Mucosa of gallbladder (tissue), 1 donor: ENCODE measurements around the gene NOP14. TPM values are rescaled to one million over a fixed set of nuclear protein-coding genes. Genes with fewer than 3 reads are reported as not detected.
A peak's percentile ranks its signal among the peaks of the same experiment; 100 is the strongest.
"Not testable (repeated sequence)": the region's sequence is repeated elsewhere in the genome, so short reads cannot be mapped to it uniquely, and the experiment has no call there.

ENCODE experiments used
- DNase-seq: peaks from one replicate; pipeline ENCODE4 v3.0.0-alpha.2; 2020; ENCODE audit warnings: low spot score
- total RNA-seq: library from RNA; stranded (reverse); gene quantifications from one replicate; pipeline ENCODE4 v1.2.1, GENCODE V29; 2021
- donor health status: DM: no; HTN: no; CAD: no.

NOP14 gene
- total RNA-seq, 1 donor from 2014 or later, result 17.6 TPM

DNA sequence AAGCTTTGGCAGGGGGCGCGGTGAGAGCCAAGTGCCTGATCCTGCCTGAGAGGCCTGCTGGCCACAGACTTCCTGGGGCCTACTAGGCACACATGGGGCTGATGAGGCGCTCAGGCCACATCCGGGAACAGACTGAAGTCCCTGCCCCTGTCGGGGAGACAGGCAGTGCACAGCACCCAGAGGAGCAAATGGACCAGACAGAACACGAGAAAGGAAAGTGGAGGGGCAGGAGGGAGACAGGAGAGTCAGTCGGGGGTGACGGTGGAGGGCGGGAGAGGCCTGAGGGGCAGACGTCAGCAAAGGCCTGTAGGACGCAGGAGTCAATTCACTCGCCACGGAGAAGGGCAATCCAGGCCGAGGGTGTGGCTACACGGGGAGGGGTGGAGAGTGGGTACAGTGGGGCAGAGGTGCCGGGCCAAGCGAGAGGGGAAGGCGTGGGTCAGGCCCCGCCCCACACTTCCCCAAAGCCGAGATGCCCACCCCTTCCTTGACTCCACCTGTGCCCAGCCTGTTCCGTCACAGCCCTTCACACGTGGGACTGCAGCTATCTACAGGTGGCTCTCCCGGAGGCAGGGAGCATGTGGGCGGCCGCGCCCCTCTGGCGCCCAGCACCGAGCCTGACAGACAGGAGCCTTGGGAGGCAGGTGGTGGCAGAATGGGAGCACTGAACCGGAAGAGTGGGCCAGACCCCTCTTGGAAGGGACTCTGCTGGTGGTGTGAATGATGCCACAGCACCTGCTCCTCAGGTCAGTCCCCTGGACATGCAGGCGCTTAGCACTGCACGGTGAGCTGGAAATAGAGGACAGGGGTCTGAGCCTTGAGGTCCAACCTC is 20.5 kb downstream of the NOP14 start:
- DNase-seq, result no peak

- DNase-seq, result no peak
These were observed 21.1 kb downstream of the NOP14 start for GRCh38 chr4:2942037-2942531.

- no peak for DNase-seq
These were observed 21.8 kb downstream of the NOP14 start for GRCh38 chr4:2941138-2942036.

GRCh38 chr4:2940267-2941137 is 22.7 kb downstream of the NOP14 start:
- no peak for DNase-seq

DNA sequence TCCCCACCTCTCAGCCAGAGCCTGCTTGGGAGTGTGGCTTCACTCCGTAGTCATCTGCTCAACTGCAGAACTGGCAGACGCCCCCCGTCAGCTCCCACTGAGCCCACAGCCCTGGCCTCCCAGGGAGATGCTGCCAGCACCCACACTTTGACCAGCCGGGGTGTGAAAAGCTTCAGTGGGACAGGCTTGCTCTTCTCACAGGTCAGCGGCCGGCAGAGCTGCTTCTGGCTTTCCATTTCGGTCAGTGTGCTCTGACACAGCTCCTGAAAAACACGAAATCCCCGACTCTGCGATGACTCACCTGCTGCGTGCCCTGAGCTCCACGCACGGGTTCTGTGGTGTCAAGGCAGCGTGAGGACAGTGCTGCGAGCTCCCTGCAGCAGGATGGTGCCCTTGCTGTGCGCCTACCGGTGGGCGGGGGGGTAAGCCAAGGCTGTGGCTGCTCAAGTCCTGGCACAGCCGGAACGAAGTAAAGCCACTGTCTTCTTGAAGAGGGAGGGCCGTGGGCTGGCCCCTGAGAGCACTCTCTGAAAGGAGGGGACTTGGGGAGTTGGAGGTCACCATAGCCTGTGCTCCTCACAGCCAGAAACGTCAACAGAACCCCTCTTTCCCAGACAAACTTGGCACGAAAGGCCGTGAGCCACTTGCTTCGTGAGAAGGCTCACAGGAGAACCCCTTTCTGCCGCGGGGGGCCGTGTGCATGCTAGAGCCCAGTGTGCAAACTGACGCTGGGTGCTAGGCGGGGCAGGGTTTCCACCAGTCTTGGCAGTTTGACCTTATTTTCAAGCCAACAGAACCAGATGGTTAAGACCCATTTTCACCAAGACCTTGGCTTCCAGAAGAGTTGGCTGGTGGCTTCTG is 23.6 kb downstream of the NOP14 start:
- DNase-seq, result no peak

DNA sequence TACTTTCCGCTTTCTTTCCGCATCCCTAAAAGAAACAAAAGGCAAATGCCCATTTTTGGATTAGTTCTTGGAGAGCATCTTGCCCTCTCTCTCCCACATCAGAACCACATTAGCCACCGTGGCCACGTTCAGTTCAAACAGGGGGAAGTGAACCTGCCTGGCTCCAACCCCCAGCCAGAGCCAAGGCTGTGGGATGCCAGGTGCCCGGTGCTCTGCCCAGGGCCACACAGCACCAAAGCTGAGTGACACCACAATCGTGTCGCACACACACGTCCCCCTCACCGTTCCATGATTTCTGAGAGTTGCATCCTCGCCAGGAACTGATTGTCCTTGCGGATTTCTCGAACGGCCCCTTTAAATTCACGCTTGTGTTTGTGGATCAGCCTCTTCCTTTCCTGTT is 24.3 kb downstream of the NOP14 start:
- DNase-seq, result no peak

GRCh38 chr4:2938411-2938810 is 24.8 kb downstream of the NOP14 start:
- not testable (repeated sequence) for DNase-seq

DNA sequence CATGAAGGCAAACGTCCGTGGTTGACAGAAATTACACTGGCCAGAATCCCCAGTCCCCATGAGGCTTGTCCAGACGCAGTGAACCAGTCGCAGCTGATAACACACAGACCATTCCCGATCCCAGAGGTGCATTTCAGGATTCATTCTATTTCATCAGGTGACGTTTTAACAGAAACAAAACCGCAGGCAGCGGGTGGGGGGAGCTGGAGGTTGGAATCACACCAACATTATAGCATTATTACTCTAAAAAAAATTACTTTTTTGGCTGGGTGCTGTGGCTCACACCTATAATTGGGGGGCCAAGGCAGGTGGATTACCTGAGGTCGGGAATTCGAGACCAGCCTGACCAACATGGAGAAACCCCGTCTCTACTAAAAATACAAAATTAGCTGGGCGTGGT is 25.2 kb downstream of the NOP14 start:
- DNase-seq, result no peak

GRCh38 chr4:2937146-2937857 is 25.9 kb downstream of the NOP14 start:
- DNase-seq, result no peak

GRCh38 chr4:2936773-2937145 is 26.4 kb downstream of the NOP14 start:
- DNase-seq, result no peak

DNA sequence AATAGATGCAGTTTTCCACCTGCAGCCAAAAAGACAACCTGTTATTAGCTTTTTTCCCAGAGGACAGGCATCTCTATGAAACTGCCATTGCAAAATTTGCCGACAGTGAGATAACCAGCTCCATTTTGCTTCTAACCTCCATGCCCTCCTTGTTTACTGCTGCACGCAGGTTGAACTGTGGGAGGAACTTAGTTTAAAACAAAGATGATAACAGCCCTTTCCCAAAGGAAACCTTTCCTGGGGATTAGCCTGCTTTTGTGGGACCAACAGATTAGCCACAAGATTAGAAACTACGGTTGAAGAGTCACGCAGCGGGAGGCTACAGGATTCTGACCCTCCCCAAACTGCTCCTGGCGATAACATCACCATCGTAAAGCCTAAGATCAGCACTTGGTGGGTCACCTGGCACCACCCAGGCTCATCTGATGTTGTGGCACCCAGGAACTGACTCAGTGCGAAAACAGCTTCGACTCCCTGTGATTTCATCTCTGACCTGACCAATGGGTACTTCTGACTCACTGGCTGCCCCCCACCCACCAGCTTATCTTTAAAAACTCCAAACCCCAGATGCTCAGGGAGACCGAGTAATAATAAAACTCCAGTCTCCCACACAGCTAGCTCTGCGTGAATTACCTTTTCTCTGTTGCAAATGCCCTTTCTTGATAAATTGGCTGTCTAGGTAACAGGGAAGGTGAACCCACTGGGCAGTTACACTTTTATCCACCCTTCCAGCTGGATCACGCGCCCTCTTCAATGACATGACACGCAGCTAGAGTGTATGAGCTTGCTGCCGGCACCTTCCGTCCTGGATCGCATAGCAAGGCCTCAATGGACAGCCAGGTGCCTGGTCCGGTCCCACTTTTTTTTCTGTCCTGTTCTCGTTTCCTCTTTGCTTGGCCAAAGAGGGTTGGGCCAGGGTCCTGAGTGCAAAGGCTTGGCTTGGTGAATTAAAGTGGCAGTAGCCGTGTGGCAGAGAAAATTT is 27.2 kb downstream of the NOP14 start:
- no peak for DNase-seq

GRCh38 chr4:2934813-2935761 is 28.1 kb downstream of the NOP14 start:
- peak; percentile 97 for DNase-seq

DNA sequence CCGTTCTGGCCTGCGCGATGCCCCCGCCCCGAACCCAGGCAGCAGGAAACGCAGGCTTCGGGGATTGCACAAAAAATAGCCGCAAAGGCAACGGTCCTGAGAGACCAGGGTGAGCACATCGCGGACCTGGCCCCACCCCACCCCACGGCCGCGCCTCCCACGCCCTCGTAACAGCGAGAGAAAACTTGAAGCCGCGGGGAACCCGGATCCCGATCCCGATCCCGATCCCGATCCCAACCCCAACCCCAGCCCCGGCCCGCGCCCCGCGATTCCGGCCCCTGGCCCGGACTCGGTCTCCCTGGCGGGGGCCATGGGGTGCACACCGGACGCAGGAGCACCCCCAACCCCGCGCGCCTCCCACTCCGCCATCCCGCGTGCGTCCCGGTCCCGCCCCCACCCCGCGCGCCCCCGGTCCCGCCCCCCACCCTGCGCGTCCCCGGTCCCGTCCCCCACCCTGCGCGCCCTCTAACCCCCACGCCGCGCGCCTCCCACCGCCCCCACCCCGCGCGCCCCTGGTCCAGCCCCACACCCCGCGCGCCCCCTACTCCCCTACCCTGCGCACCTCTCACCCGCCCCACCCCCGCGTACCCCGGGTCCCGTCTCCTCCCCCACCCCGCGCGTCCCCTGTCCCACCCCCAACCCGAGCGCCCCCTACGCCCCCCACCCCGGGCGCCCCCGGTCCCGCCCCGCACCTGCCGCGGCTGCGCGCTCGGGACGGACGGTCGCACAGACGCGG is 29.0 kb downstream of the NOP14 start:
- no peak for DNase-seq

DNA sequence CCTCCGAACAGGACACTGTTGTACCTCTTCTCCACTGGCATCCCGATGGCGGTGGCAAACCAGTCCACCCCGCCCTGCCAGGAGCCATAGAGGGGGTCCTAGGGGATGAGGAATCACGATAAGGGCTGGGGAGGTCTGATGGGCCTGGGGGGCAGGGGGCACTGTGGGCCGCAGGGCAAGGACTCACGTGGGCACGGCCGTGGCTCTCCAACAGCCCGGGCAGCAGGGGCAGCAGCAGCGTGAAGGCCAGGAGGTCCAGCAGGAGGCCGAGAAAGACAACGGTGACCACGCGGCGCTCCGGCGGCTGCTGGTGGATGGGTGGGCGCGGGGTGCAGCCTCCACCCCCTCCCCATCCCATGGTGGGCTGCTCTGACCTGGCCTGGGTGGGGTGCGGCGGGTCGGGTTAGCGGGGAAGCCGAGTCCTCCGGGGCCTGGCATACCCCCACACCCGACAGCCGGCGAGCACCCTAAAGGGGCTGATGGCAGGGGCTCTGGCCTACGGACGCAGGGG is 29.6 kb downstream of the NOP14 start:
- DNase-seq, result no peak

DNA sequence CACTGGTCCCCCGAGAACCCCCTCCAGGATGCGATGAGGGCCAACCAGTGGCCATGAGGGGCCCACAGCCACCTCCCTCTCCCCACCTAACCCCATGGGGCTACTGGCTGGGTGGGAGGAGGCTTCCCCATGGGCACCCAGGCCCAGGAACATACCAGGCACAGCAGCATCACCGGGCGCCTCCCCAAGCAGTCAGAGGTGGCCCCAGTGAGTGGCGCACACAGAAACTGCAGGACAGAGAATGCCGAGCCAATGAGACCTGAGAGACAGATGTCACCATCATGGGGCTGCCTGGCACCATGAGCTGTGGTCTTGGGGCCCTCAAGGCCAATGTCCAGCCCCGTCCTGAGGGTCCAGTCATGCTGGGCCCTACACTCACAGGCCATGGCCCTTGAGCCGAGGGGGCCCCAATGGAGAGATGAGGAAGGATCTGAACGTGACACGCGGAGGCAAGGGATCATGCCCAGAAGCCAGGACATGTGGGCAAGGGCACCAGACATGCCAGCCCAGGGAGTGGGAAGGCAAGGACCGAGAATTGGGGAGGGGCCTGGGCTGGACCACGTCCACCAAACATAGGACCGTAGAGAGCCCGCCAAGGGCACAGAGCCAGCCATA is 30.1 kb downstream of the NOP14 start:
- no peak for DNase-seq

DNA sequence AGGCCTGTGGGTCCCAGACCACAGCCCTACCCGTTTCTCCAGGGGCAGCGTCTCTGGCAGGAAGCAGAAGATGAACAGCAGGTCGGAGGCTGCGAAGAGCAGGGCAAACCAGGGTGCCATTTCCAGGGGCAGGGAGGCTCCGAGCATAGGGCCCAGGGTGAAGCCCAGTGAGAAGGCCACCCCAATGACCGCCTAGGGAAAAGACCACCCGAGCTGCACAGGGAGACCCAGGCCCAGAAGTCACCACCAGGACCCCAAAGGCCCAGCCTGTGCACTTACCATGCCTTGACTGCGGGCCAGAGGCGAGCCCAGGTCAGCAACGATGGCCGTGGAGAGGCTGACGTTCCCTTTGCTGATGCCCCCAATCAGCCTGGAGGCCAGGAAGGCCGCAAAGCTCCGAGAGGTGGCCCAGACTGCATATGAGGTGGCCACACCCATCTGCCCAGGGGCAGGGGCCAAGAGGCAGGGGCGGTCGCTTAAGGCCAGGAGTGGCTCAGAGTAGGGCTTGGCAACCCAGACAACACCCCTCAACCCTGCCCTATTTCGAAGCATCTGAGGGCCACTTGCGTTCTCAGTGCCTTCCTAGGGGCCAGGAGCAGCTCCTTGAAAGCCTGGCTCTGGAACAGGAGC is 30.8 kb downstream of the NOP14 start:
- no peak for DNase-seq
